Keratinocyte (primary cell): ENCODE data around the gene LRRC70.

Experiments used
- CTCF ChIP-seq, 3 experiments: IDR thresholded peaks in 1 of 3; conservative IDR thresholded peaks in 1 of 3; optimal IDR thresholded peaks in 1 of 3; 2 replicates in 2 of 3; 3 replicates in 1 of 3; pipeline versions ENCODE3 to v1.5.1; 2011; ENCODE audit warnings: low read length in 3 of 3, mild to moderate bottlenecking in 3 of 3, moderate library complexity in 2 of 3, control low read depth in 1 of 3, inconsistent platforms in 1 of 3; ENCODE audit not compliant: insufficient read depth in 2 of 3; ENCODE audit errors: extremely low read depth in 1 of 3
- EZH2 ChIP-seq: IDR thresholded peaks from one replicate; pipeline ENCODE4 v1.6.1; 2012; ENCODE audit warnings: inconsistent platforms, mild to moderate bottlenecking, low read length, moderate library complexity

- TF ChIP-seq CTCF (optimal IDR thresholded peaks at IDR 0.05 in 1 of 3, IDR thresholded peaks at IDR 0.05 in 1 of 3, conservative IDR thresholded peaks at IDR 0.05 in 1 of 3; ENCODE audit: extremely low read depth in 1 of 3, insufficient read depth in 2 of 3, low read length in 3 of 3) (no peak), EZH2 (no peak)
Observed at GRCh38 chr5:62606878-62607277, 28.3 kb downstream of the LRRC70 start.
